Measurements from ENCODE around the gene CRB3. TPM values are rescaled to one million over a fixed set of nuclear protein-coding genes. Genes with fewer than 3 reads are reported as not detected.

Gene CRB3
- total and polyA plus RNA-seq, 2 of the 8 experiments (the other 6 are each of a cell fraction or from before 2014, with no cell fraction given), result 21.1 to 24.6 TPM

Small RNA genes within 50 kb of the gene (microRNA-seq; reads per million reads assigned to microRNA genes)
- gene MIR3940 (ENCODE audit: borderline microRNAs expressed in 2 of 2, borderline number of aligned reads in 2 of 2, borderline replicate concordance in 1 of 2), result 3.7 to 15.8 reads per million in 2 experiments

Small RNA genes within 50 kb of the gene (small RNA-seq; reads per million reads assigned to genes)
- gene AC010503.2 (ENCODE audit: insufficient read depth), result not detected

Other genes with a start within 250 kb of the CRB3 start
- gene MLLT1, start 184.3 kb upstream of the CRB3 start, total RNA-seq (2021; fragmentation: NEBNext Ultra II Directional; extraction: Animal tissue kit (Norgen Biotek cat#: 25700)), result 42.4 and 45.1 TPM in 2 replicates
- 18.8 and 27.7 TPM in 2 replicates for gene MLLT1, start 184.3 kb upstream of the CRB3 start, polyA plus RNA-seq (2011; rRNA removed)
- gene ACER1, start 130.7 kb upstream of the CRB3 start, total RNA-seq (2021; fragmentation: NEBNext Ultra II Directional; extraction: Animal tissue kit (Norgen Biotek cat#: 25700)), result not detected in 2 replicates
- gene ACER1, start 130.7 kb upstream of the CRB3 start, polyA plus RNA-seq (2011; rRNA removed), result 0.05 TPM in 1 of 2 replicates, not detected in the other
- gene CLPP, start 102.7 kb upstream of the CRB3 start, total RNA-seq (2021; fragmentation: NEBNext Ultra II Directional; extraction: Animal tissue kit (Norgen Biotek cat#: 25700)), result 86.3 and 88.7 TPM in 2 replicates
- gene CLPP, start 102.7 kb upstream of the CRB3 start, polyA plus RNA-seq (2011; rRNA removed), result 280 and 387 TPM in 2 replicates
- 66.3 and 75.6 TPM in 2 replicates for gene ALKBH7, start 91.5 kb upstream of the CRB3 start, total RNA-seq (2021; fragmentation: NEBNext Ultra II Directional; extraction: Animal tissue kit (Norgen Biotek cat#: 25700))
- 100 and 145 TPM in 2 replicates for gene ALKBH7, start 91.5 kb upstream of the CRB3 start, polyA plus RNA-seq (2011; rRNA removed)
- gene PSPN, start 88.3 kb upstream of the CRB3 start, total RNA-seq (2021; fragmentation: NEBNext Ultra II Directional; extraction: Animal tissue kit (Norgen Biotek cat#: 25700)), result 1.9 and 2.1 TPM in 2 replicates
- gene PSPN, start 88.3 kb upstream of the CRB3 start, polyA plus RNA-seq (2011; rRNA removed), result 1.0 and 1.4 TPM in 2 replicates
- gene GTF2F1, start 71.1 kb upstream of the CRB3 start, total RNA-seq (2021; fragmentation: NEBNext Ultra II Directional; extraction: Animal tissue kit (Norgen Biotek cat#: 25700)), result 56.3 and 60.8 TPM in 2 replicates
- gene GTF2F1, start 71.1 kb upstream of the CRB3 start, polyA plus RNA-seq (2011; rRNA removed), result 29.3 and 38.5 TPM in 2 replicates
- 573 and 582 TPM in 2 replicates for gene KHSRP, start 39.5 kb upstream of the CRB3 start, total RNA-seq (2021; fragmentation: NEBNext Ultra II Directional; extraction: Animal tissue kit (Norgen Biotek cat#: 25700))
- gene KHSRP, start 39.5 kb upstream of the CRB3 start, polyA plus RNA-seq (2011; rRNA removed), result 143 and 235 TPM in 2 replicates
- gene SLC25A41, start 30.5 kb upstream of the CRB3 start, total RNA-seq (2021; fragmentation: NEBNext Ultra II Directional; extraction: Animal tissue kit (Norgen Biotek cat#: 25700)), result 0.77 TPM in 1 of 2 replicates, not detected in the other
- 0.50 and 0.72 TPM in 2 replicates for gene SLC25A41, start 30.5 kb upstream of the CRB3 start, polyA plus RNA-seq (2011; rRNA removed)
- 48.1 and 54.0 TPM in 2 replicates for gene SLC25A23, start 4.5 kb upstream of the CRB3 start, total RNA-seq (2021; fragmentation: NEBNext Ultra II Directional; extraction: Animal tissue kit (Norgen Biotek cat#: 25700))
- 18.0 and 31.5 TPM in 2 replicates for gene SLC25A23, start 4.5 kb upstream of the CRB3 start, polyA plus RNA-seq (2011; rRNA removed)
- gene DENND1C, start 17.5 kb downstream of the CRB3 start, total RNA-seq (2021; fragmentation: NEBNext Ultra II Directional; extraction: Animal tissue kit (Norgen Biotek cat#: 25700)), result 3.7 and 4.0 TPM in 2 replicates
- gene DENND1C, start 17.5 kb downstream of the CRB3 start, polyA plus RNA-seq (2011; rRNA removed), result 3.6 and 3.9 TPM in 2 replicates
- gene TUBB4A, start 38.0 kb downstream of the CRB3 start, total RNA-seq (2021; fragmentation: NEBNext Ultra II Directional; extraction: Animal tissue kit (Norgen Biotek cat#: 25700)), result 21.2 and 30.4 TPM in 2 replicates
- gene TUBB4A, start 38.0 kb downstream of the CRB3 start, polyA plus RNA-seq (2011; rRNA removed), result 16.8 and 29.9 TPM in 2 replicates
- 1.7 and 1.8 TPM in 2 replicates for gene TNFSF9, start 66.8 kb downstream of the CRB3 start, total RNA-seq (2021; fragmentation: NEBNext Ultra II Directional; extraction: Animal tissue kit (Norgen Biotek cat#: 25700))
- gene TNFSF9, start 66.8 kb downstream of the CRB3 start, polyA plus RNA-seq (2011; rRNA removed), result 4.4 TPM in 2 replicates
- gene CD70, start 126.9 kb downstream of the CRB3 start, total RNA-seq (2021; fragmentation: NEBNext Ultra II Directional; extraction: Animal tissue kit (Norgen Biotek cat#: 25700)), result 0.84 and 1.3 TPM in 2 replicates
- gene CD70, start 126.9 kb downstream of the CRB3 start, polyA plus RNA-seq (2011; rRNA removed), result 12.0 and 13.0 TPM in 2 replicates
- gene TNFSF14, start 205.9 kb downstream of the CRB3 start, total RNA-seq (2021; fragmentation: NEBNext Ultra II Directional; extraction: Animal tissue kit (Norgen Biotek cat#: 25700)), result not detected in 2 replicates
- 0.03 TPM in 1 of 2 replicates, not detected in the other for gene TNFSF14, start 205.9 kb downstream of the CRB3 start, polyA plus RNA-seq (2011; rRNA removed)

Measured in H1 (cell line).